Fibroblast of peridontal ligament (primary cell): Measurements from ENCODE around the gene FNBP1.
"Not testable (repeated sequence)": the region's sequence is repeated elsewhere in the genome, so short reads cannot be mapped to it uniquely, and the experiment has no call there.

Experiments used
- DNase-seq: peaks from one replicate; pipeline ENCODE4 v3.0.0-alpha.2; 2010; ENCODE audit errors: extremely low read depth

Gene FNBP1

DNA sequence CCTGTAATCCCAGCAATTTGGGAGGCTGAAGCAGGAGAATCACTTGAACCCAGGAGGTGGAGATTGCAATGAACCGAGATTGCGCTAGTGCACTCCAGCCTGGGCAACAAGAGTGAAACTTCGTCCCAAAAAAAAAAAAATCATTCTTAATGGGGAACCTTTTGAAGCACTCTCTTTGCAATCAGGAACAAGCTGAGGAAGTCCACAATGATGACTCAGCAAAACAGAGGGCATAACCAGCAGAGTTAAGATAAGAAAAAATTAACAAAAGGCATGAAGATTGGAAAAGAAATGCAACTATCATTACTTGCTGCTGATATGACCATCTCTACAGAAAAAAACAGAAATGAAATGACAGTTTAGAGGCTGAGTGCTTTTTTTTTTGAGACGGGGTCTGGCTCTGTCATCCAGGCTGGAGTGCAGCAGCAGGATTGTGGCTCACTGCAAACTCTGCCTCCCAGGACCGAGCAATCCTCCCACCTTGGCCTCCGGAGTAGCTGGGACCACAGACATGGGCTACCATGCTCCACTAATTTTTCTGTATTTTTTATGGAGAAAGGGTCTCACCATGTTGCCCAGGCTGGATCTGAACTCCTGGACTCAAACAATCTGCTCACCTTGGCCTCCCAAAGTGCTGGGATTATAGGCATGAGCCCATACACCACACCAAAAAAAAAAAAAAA, 88.0 kb downstream of the FNBP1 start:
- peak; percentile 46 for DNase-seq

DNA sequence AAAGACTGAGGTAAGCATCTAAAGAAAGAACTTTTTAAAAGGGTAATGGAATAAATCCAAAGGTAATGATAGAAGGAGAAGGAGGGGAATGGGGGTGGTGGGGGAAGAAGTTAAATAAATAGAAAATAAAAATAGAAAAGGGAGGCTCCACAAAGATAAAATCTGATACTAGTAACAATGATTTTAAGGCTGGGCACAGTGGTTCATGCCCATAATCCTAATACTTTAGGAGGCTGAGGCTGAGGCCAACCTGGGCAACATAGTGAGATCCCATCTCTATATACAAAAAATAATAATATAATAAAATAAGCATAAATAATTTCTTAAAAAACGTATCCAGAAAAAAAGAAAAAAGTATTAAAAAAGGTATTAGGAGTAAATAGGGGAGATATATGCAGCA, 89.3 kb downstream of the FNBP1 start:
- DNase-seq: no peak

DNA sequence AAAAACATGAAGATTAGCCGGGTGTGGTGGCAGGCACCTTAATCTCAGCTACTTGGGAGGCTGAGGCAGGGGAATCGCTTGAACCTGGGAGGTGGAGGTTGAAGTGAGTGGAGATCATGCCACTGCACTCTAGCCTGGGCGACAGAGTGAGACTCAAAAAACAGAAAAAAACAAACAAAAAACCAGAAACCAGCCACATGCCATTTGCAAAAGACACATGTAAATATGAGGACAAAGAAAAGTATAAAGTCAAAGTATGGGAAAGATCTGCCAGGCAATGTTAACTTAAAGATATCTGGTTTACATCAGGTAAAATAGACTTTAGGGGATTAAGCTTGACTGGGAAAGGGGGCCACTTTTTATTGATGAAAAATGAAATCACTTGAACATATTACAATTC, 90.7 kb downstream of the FNBP1 start:
- DNase-seq: no peak

DNA sequence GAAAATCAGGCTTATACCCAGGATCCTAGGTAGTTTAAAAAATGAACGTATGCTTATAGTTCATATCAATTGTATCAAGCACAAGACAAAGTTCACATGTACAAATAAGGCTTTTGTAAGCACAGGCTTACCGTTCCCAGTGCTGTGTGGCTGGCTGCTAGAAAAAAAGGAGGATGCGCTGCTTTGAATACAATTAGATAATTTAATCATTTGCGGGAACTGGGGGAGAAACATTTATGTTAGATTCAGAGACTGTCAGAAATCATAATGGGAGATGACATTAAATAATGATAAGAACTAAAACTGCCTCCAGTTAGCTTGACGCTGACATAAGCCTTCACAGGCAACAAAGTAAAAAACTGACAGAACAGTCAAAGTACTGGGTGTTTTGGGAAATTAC, 93.2 kb downstream of the FNBP1 start:
- DNase-seq: no peak

- not testable (repeated sequence) for DNase-seq
Measured at GRCh38 chr9:129948626-129949025, 94.4 kb downstream of the FNBP1 start.

DNA sequence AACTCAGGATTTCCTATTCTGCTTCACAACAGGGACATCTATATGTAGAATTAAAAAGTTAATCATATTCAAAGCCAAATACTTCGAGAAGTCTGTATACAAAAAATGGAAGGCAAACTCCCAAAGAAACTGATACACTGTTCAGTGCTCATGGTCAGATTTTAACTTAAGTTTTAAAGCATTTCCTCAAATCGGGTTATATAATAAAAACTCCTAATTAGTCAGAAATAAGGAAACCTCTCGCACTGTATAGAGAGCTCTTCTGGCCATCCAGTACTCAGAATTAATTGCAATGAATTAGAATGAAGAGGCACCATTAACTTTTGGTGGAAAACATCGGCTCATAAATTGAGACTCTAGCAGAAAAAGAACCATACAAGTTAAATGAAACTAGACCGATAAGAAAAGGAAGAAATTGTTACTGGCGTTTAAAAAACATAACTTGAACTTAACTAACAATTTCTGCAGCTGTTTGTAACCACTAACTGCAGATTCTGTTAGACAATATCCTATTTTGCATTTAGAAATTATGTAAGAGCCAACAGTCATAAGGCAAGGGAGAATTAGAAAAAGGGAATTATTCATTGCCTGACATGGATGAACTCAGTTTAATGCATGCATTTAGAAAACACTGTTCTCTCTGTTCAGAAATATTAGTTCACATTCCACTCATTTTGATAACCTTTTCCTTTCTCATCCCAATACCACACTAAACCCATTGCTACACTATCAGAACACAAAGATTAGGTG, 96.6 kb downstream of the FNBP1 start:
- peak; percentile 24 for DNase-seq

GRCh38 chr9:129945314-129945713, 97.7 kb downstream of the FNBP1 start:
- peak; percentile 24 for DNase-seq

DNA sequence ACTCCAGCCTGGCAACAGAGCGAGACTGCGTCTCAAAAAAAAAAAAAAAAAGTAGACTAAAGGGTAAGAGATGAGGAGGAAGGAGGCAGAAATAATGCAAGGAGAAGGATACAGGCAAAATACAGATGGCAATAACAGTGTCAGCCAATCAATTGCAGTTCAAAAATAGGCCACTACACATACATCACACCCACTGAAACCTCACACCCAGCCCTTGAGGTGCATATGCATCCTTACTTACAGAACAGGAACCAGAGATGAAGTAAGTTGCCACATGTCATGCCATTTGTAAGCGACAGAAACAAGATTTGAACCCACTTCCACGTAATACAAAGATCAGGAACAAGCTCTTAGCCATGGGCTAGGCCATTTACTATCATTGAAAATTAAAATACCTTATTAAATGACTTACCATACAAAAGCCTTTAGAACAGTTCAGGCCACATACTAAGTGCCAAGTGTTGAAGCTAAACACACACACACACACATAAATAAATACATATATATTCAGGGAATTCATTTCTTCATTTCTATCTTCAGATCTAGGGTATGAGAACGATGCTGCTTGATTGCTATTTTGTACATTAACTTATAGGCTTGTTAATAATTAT, 98.4 kb downstream of the FNBP1 start:
- no peak for DNase-seq

DNA sequence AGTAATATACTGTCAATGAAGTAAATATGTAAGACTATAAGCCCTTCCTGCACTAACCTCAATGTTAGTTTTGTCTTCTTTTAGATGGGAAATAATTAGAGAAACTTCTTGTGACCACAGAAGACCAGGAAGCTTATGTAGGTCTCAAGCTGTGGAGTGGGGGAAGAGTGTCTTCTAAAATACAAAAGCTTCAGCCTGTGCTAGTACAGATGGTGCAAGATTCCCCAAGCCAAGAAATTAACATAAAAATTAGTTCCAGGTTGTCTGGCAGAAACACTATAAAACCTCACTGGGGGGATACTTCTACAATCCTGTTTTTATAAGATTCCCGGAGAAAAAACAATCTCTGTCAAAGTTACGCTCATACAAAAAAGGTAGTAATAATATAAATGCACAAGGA, 103.6 kb downstream of the FNBP1 start:
- peak; percentile 30 for DNase-seq

DNA sequence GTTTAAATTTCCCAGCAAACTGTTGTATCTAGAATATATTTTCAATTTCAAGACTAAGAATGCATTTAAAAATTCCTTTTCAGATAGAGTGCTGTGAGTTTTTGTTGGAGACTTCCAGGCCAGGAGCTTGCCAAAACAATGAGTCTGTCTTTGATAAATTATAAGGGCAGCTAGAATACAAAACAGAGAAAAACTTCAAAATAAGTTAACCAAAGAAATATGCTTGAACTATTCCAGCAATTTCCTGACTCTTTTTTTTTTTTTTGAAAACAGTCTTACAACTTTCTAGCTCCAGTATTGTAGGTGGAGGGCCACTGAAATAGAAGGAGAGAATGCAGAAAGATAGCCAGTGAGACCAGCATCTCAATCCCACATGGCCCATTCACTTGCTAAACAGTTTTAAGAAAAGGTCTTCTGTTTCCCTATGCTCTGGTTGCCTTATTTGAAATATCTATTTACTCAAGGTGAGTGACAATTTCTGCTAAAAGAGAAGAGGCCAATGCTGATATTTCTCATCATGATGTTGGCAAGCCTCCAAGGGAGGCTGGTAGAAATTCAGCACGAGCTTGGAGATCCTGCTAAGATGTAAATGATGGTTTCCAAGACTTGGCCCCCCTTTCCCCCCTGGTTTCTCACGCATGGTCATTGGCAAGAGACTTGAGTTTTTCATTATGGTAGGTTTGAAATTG, 104.6 kb downstream of the FNBP1 start:
- DNase-seq: peak; percentile 88

- not testable (repeated sequence) for DNase-seq
Measured at GRCh38 chr9:129937879-129938278, 105.1 kb downstream of the FNBP1 start.

DNA sequence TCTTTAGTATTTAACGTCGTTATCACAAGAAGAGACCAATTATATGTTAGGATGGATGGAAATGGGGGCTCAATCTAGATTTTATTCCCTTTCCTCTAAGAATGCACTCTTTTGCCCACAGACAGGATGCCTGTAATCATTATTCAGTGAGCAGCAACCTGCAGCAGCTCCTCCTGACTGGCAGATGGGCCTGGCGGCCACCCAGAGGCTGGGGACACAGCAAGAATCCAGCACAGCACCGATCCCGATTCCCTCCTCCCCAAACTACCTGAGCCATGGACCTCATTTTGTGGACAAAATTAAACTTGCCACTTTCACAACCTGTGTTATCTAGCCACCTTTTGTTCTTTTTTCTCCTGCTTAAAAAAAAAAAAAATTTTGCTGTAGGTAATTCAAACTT, 106.8 kb downstream of the FNBP1 start:
- DNase-seq: no peak

GRCh38 chr9:129934780-129935179, 108.2 kb downstream of the FNBP1 start:
- DNase-seq: no peak

GRCh38 chr9:129934041-129934591, 108.9 kb downstream of the FNBP1 start:
- peak; percentile 51 for DNase-seq

- DNase-seq: peak; percentile 67
Measured at GRCh38 chr9:129933185-129934040, 109.6 kb downstream of the FNBP1 start.

GRCh38 chr9:129932303-129933151, 110.5 kb downstream of the FNBP1 start:
- DNase-seq: peak; percentile 47

DNA sequence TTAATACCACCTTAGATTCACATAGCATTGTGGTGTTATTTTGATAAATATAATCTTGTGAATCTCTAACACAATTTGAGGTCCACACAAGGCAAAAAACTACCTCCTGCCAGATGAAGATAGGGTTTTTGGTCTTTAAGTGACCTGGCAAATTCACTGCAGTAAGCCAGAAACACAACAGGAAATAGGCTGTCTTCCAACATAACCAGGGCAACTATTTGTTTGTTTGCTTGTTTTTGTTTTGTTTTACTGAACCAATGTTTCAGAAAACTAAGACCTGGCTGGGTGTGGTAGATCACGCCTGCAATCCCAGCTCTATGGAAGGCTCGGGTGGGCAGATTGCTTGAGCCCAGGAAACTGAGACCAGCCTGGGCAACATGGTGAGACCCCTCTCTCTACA, 112.2 kb downstream of the FNBP1 start:
- DNase-seq: no peak

GRCh38 chr9:129929496-129930125, 113.4 kb downstream of the FNBP1 start:
- DNase-seq: peak; percentile 19

GRCh38 chr9:129923589-129923988, 119.4 kb downstream of the FNBP1 start:
- no peak for DNase-seq

- DNase-seq: no peak
Measured at GRCh38 chr9:129921905-129922304, 121.1 kb downstream of the FNBP1 start.
